GM12865 (cell line): ENCODE measurements around the gene DSTN.

Experiments
- DNase-seq: peaks from one replicate; pipeline ENCODE4 v3.0.0; 2010; ENCODE audit warnings: low read depth
- H3K4me3 ChIP-seq: 2 replicates; pipeline ENCODE4 v1.5.1; 2011; ENCODE audit warnings: mild to moderate bottlenecking, low read depth, low read length, control low read depth
- TF ChIP-seq, protein P1 (sequence below): IDR thresholded peaks from 2 replicates; pipeline ENCODE4 v1.5.1; 2011; ENCODE audit warnings: low read length, control low read depth, low read depth, inconsistent platforms; ENCODE audit not compliant: insufficient read depth; ENCODE audit errors: missing control alignments

Gene DSTN

GRCh38 chr20:17566345-17566744 lies 3.5 kb upstream of the DSTN start:
- no peak overlapping the region for H3K4me3 ChIP-seq
- no peak for DNase-seq
- TF ChIP-seq, protein P1, sequence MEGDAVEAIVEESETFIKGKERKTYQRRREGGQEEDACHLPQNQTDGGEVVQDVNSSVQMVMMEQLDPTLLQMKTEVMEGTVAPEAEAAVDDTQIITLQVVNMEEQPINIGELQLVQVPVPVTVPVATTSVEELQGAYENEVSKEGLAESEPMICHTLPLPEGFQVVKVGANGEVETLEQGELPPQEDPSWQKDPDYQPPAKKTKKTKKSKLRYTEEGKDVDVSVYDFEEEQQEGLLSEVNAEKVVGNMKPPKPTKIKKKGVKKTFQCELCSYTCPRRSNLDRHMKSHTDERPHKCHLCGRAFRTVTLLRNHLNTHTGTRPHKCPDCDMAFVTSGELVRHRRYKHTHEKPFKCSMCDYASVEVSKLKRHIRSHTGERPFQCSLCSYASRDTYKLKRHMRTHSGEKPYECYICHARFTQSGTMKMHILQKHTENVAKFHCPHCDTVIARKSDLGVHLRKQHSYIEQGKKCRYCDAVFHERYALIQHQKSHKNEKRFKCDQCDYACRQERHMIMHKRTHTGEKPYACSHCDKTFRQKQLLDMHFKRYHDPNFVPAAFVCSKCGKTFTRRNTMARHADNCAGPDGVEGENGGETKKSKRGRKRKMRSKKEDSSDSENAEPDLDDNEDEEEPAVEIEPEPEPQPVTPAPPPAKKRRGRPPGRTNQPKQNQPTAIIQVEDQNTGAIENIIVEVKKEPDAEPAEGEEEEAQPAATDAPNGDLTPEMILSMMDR: no peak

DNA sequence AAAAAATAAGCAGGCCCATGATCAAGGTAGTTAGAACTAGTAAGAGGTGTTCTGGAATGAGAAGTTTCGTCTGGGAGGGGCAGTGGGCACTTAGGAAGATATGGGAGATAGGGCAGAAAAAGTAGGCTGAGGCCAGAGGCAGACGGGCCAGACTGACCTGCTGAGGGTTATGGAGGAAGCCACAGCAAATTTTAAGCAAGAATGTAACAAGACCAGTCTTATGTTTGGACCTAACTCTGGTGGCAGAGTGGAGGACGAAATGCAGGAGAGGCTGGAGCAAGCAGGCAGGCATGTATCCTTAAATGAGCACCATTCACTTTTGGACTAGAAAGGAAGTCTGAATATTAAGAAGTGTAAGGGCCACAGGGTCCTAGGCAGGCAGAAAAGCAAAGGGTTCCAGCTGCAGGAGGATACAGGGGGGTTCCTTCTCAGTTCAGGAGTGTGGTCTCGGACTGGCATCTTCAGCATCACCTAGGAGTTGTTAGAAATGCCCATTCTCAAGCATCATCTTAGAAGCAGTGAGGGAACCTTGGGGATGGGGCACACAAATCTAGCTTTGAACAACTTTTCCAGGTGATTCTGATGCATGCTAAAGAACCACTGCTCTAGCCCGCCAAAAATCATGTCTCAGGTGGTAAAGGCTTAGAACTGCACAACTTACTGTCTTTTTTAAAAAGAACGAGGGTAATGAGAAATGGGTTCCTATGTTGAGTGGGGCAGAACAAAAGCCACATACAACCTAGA lies 1.7 kb upstream of the DSTN start:
- no peak for DNase-seq
- H3K4me3 ChIP-seq: no peak overlapping the region
- TF ChIP-seq, protein P1: no peak

- TF ChIP-seq, protein P1: no peak
- DNase-seq: no peak
- H3K4me3 ChIP-seq: no peak overlapping the region
Measured at GRCh38 chr20:17568972-17569521, 828 bp upstream of the DSTN start.

GRCh38 chr20:17570347-17571152 lies 675 bp downstream of the DSTN start:
- H3K4me3 ChIP-seq: peak overlapping the region; percentile 65
- DNase-seq: peak; percentile 22
- TF ChIP-seq, protein P1: no peak

- peak; percentile 41 for DNase-seq
- peak overlapping the region; percentile 65 for H3K4me3 ChIP-seq
- TF ChIP-seq, protein P1: no peak
Measured at GRCh38 chr20:17571153-17571527, 1.3 kb downstream of the DSTN start.

DNA sequence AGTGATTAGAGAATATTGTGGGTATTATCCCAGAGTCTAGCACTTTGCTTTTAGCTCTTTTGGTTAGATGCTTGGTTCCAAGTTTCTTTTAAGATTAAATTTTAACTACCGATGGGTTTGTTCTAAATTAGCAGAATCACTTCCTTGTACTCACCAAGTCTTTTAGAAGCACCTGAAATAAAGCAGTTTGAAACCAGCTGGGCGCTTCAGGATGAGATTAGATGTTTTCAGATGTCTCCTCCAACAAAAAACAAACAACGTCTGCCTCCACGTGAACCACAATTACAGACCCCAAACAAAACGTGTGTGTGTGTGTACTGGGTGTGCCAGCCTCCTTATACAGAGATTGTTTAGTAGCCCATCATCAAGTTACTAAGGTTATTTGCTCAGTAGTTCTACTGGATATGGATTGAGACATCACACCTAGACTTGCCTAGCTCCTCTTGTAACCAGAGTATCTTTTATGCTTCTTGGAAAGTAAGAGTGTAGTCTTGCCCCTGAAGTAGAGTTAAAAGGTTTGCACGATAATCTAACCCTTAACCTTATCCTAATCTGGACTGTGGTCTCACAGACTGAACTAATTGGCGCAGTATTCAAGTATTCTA lies 2.3 kb downstream of the DSTN start:
- no peak for DNase-seq
- TF ChIP-seq, protein P1: no peak
- no peak overlapping the region for H3K4me3 ChIP-seq
